Stimulated activated CD4-positive, alpha-beta T cell treated with anti-CD3 and anti-CD28 coated beads, Interleukin-1b, Interleukin-23, amount 100 ng/mL, for 4 hours (primary cell): Measurements from ENCODE around the gene AXIN2.

Experiments
- DNase-seq, 2 donors: peaks; one replicate each; pipeline ENCODE4 v3.0.0-alpha.2; 2020; ENCODE audit warnings: low read depth in 2 of 2

The AXIN2 gene

GRCh38 chr17:65583921-65584603, 22.6 kb upstream of the AXIN2 start:
- DNase-seq: no peak

GRCh38 chr17:65576939-65577338, 15.5 kb upstream of the AXIN2 start:
- DNase-seq: no peak

GRCh38 chr17:65573282-65573602, 11.8 kb upstream of the AXIN2 start:
- DNase-seq: no peak

- no peak for DNase-seq
Measured at GRCh38 chr17:65572581-65573281, 11.3 kb upstream of the AXIN2 start.

GRCh38 chr17:65572186-65572580, 10.7 kb upstream of the AXIN2 start:
- DNase-seq: no peak

- no peak for DNase-seq
Measured at GRCh38 chr17:65568918-65569317, 7.5 kb upstream of the AXIN2 start.

GRCh38 chr17:65567566-65567965, 6.1 kb upstream of the AXIN2 start:
- DNase-seq: no peak

GRCh38 chr17:65565559-65565958, 4.1 kb upstream of the AXIN2 start:
- no peak for DNase-seq

- DNase-seq: no peak
Measured at GRCh38 chr17:65564793-65565192, 3.3 kb upstream of the AXIN2 start.

GRCh38 chr17:65562206-65562531, 721 bp upstream of the AXIN2 start:
- DNase-seq: no peak

GRCh38 chr17:65560628-65561451, 608 bp downstream of the AXIN2 start:
- peak; percentile 55 to 64 for DNase-seq

- DNase-seq: peak in 1 of 2 donors; percentile 31
Measured at GRCh38 chr17:65559804-65560627, 1.4 kb downstream of the AXIN2 start.

GRCh38 chr17:65559461-65559803, 2.0 kb downstream of the AXIN2 start:
- no peak for DNase-seq

- no peak for DNase-seq
Measured at GRCh38 chr17:65558683-65559460, 2.6 kb downstream of the AXIN2 start.

- DNase-seq: no peak
Measured at GRCh38 chr17:65558311-65558682, 3.2 kb downstream of the AXIN2 start.

GRCh38 chr17:65557349-65558310, 3.8 kb downstream of the AXIN2 start:
- DNase-seq: no peak

GRCh38 chr17:65556910-65557348, 4.5 kb downstream of the AXIN2 start:
- no peak for DNase-seq

GRCh38 chr17:65556014-65556909, 5.2 kb downstream of the AXIN2 start:
- DNase-seq: peak; percentile 96

- no peak for DNase-seq
Measured at GRCh38 chr17:65554553-65555223, 6.8 kb downstream of the AXIN2 start.
